T follicular helper cell (primary cell): Measurements from ENCODE around the gene RPTN.
"Not testable (repeated sequence)": the region's sequence is repeated elsewhere in the genome, so short reads cannot be mapped to it uniquely, and the experiment has no call there.

Experiments
- DNase-seq: peaks from one replicate; pipeline ENCODE4 v3.0.0-alpha.2; 2020; ENCODE audit warnings: low read depth

Gene RPTN

DNA sequence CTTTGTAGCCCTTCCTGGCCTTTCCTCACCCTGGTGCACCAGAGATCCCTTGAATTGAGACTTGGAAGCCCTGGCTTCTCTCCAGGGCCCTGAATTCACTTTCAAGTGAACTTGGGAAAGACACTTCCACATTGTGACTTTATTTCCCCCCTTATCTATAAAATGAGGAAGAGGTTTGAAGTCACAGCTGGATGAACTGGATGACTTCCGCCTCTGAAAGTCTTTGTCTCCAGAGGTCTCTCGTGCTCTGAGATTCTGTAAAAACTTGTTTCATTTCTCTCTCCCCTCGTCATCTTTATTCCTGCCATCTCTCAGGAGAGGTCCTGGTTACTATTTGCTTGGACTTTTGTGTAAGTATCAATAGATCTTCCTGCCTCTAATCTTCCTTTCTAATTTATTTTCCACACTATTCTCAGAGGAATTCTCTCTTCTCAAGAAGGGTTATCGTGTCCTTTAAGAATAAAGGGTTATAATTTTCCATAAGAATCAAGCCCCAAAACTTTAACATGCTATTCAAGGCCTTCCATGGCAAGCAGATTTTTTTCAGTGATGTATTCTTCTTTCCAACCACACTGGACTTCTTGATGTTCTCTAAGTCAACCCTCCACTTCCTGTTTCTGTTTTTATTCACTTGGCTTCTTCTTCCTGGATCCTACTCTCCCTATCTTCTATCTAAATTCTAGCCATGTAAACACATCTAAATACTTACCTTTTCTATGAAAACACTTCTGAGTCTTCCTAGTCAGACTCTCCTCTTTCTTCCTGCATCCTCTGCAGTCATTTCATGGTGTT is 6.5 kb upstream of the RPTN start:
- no peak for DNase-seq

GRCh38 chr1:152164517-152165136 is 5.6 kb upstream of the RPTN start:
- no peak for DNase-seq

GRCh38 chr1:152162792-152163463 is 3.9 kb upstream of the RPTN start:
- DNase-seq, result no peak

GRCh38 chr1:152160576-152160975 is 1.5 kb upstream of the RPTN start:
- DNase-seq, result no peak

DNA sequence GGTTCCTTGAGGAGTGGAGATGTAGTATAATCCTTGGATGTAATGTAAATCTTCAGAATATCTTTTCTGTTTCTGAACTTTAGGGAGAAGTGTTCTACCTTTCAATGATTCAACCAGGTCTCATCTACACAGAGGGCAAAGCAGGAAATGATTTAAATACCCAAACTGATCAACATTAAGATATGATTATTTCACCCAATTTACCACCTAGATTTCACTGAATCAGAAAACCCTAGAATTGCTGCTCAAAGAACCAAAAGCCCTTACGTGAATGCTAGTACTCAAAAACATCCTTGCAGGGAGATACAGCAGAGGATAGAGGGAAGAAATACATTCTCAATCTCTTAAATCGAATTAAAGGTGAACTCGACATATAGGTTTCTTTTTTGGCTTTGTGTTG is 5.0 kb downstream of the RPTN start:
- DNase-seq, result no peak

- DNase-seq, result no peak
These were observed 7.4 kb downstream of the RPTN start for GRCh38 chr1:152151646-152152045.

- DNase-seq, result no peak
These were observed 10.0 kb downstream of the RPTN start for GRCh38 chr1:152148981-152149380.

DNA sequence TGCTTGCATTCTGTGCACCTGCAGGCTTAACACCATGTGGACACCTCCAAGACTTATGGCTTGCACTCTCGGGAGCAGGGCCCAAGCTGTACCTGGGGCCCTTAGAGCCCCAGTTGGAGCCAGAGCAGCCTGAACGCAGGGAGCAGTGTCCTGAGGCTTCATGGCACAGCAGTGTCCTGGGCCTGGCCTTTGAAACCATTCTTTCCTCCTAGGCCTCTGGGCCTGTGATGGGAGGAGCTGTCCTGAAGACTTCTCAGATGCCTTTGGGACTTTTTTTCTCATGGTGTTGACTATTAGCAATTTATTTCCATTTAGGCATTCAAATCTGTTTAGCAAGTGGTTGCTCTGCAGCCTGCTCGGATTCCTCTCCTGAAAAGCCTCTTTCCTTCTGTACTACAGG is 11.0 kb downstream of the RPTN start:
- no peak for DNase-seq

DNA sequence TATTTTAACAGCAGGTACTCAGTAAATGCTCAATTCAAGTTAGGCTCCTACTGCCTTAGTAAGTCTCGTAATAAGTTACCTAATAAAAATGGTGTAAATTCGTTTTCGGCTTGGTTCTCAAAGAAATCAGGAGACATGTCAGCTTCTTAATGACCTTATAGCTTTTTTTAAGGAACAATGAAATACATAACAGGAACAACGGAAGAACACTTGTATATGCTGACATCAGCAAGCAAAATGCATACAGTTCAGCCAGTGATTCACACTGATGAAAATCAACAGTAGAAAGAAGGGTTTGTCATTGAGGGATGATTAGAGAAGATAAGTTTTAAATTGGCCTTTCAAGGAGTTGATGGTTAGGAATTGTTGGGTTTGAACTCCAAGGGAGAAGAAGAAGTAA is 13.3 kb downstream of the RPTN start:
- DNase-seq, result no peak

DNA sequence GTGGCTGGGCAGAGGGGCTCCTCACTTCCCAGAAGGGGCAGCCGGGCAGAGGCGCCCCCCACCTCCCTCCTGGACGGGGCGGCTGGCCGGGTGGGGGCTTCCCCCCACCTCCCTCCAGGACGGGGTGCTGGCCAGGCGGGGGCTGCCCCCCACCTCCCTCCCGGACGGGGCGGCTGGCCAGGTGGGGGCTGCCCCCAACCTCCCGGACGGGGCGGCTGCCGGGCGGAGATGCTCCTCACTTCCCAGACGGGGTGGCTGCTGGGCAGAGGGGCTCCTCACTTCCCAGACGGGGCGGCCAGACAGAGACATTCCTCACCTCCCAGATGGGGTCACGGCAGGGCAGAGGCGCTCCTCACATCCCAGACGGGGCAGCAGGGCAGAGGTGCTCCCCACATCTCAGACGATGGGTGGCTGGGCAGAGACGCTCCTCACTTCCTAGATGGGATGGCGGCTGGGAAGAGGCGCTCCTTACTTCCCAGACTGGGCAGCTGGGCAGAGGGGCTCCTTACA is 14.3 kb downstream of the RPTN start:
- not testable (repeated sequence) for DNase-seq

GRCh38 chr1:152143150-152143887 is 15.7 kb downstream of the RPTN start:
- DNase-seq, result no peak

- no peak for DNase-seq
These were observed 16.9 kb downstream of the RPTN start for GRCh38 chr1:152141971-152142584.

GRCh38 chr1:152137215-152137614 is 21.8 kb downstream of the RPTN start:
- DNase-seq, result no peak

- DNase-seq, result no peak
These were observed 28.8 kb downstream of the RPTN start for GRCh38 chr1:152130186-152130585.

DNA sequence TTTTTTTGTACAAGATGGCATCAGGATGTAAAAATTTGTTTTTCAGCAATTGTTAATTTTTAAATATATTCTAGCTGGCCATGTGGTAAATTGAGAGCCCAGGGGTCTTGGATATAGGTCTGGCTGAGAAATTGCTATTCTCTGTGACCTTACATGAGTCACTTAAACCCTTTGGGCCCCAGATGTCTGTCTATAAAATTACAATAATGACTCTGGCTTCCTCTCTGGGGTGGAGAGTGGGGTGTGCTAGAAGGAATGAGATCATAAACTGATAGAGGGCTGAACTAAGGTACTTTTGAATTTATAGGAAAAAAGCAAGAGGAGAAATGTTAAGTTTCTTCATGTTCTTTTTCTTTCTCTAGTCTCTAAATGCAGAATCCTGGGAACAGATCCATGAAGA is 31.4 kb downstream of the RPTN start:
- no peak for DNase-seq

- DNase-seq, result no peak
These were observed 33.1 kb downstream of the RPTN start for GRCh38 chr1:152125834-152126443.

GRCh38 chr1:152118915-152119314 is 40.1 kb downstream of the RPTN start:
- no peak for DNase-seq

GRCh38 chr1:152115344-152115743 is 43.7 kb downstream of the RPTN start, which contains the start of gene TCHH:
TSS of gene TCHH (minus strand) at chr1:152115444. CDS start at chr1:152114080, 1,364 bp downstream.
- DNase-seq, result no peak

- no peak for DNase-seq
These were observed 46.1 kb downstream of the RPTN start for GRCh38 chr1:152112885-152113432.

GRCh38 chr1:152112101-152112884 is 46.7 kb downstream of the RPTN start:
- DNase-seq, result no peak
